ENCODE measurements around the gene RPS21.

GRCh38 chr20:62423326-62423706 lies 36.4 kb downstream of the RPS21 start:
- TF ChIP-seq POLR2A (IDR thresholded peaks at IDR 0.05) (no peak), CTCF (IDR thresholded peaks at IDR 0.05) (no peak)
